Subcutaneous adipose tissue (tissue), 4 donors: ENCODE measurements around the gene SPATS2. TPM values are rescaled to one million over a fixed set of nuclear protein-coding genes. Genes with fewer than 3 reads are reported as not detected.

Source experiments
- total RNA-seq, 4 donors: library from RNA; depleted of rRNA; stranded (reverse); fragments of >200 nt; gene quantifications; one replicate each; pipeline ENCODE4 v1.1.0, GENCODE V29; 2016
- TF ChIP-seq, protein P1 (sequence below): fragments of 450-650 bp; IDR thresholded peaks from one replicate; pipeline ENCODE4 v1.5.1; 2016; ENCODE audit warnings: low read depth, mild to moderate bottlenecking, control low read depth, antibody characterized with exemption, moderate library complexity

The SPATS2 gene
- total RNA-seq, 4 donors from 2014 or later = 10.1 to 19.5 (median 12.3) TPM

DNA sequence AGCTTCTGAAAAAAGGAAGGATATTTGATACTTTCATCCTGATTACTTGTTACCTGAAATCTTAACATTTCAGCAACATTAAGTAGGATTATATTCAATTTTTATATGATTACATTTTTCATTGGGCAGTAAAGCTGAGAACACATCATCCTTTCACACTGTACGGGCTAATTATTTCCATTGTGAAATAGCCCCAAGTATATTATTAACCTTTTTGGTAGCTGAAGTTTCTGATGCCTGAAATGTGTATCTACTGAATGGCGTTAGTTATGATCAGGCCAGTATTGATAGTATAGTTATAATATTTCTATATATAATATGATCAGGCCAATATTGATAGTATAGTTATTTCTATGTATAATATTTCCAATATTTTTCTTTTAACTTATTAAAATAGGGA is 10.1 kb downstream of the SPATS2 start:
- TF ChIP-seq, protein P1, sequence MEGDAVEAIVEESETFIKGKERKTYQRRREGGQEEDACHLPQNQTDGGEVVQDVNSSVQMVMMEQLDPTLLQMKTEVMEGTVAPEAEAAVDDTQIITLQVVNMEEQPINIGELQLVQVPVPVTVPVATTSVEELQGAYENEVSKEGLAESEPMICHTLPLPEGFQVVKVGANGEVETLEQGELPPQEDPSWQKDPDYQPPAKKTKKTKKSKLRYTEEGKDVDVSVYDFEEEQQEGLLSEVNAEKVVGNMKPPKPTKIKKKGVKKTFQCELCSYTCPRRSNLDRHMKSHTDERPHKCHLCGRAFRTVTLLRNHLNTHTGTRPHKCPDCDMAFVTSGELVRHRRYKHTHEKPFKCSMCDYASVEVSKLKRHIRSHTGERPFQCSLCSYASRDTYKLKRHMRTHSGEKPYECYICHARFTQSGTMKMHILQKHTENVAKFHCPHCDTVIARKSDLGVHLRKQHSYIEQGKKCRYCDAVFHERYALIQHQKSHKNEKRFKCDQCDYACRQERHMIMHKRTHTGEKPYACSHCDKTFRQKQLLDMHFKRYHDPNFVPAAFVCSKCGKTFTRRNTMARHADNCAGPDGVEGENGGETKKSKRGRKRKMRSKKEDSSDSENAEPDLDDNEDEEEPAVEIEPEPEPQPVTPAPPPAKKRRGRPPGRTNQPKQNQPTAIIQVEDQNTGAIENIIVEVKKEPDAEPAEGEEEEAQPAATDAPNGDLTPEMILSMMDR = no peak

- TF ChIP-seq, protein P1 = no peak
Observed at GRCh38 chr12:49388682-49389386, 21.6 kb downstream of the SPATS2 start.

GRCh38 chr12:49389387-49389703 is 22.1 kb downstream of the SPATS2 start:
- TF ChIP-seq, protein P1 = no peak

DNA sequence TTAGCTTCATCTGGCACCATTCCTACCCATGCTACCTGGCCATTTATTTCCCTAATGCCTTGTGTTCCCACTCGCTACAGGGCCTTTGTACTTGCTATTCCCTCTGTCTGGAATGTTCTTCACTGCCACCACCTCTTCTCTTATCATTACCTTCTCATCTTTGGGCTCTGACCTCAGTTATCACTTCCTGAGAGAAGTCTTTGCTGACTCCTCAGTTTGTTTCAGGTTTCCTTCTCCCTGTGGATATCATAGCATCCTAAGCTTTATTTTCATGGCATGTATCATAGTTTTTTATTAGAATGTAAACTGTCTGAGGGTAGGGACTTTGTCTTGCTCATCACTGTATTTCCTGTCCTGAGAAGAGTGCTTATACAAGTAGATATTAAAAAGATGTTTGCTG is 29.7 kb downstream of the SPATS2 start:
- TF ChIP-seq, protein P1 = no peak

DNA sequence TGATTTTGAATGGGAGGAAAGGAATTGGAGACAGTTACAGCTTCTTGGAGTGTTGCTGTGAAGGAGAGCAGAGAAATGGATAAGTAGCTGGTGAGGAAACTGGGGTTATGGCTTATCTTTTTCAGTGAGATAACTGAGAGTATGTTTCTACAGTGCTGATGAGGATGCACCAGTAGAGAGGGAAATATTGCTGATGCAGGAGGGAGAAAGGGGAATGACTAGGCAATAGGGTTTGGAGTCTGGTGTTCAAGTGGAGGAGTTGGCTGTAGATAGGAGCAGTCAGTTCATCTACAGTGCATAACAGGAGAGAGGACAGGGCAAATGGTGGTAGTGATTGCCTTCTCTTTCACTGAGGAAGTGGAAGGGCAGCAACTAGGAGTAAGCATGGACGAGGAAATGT is 33.0 kb downstream of the SPATS2 start:
- TF ChIP-seq, protein P1 = no peak

DNA sequence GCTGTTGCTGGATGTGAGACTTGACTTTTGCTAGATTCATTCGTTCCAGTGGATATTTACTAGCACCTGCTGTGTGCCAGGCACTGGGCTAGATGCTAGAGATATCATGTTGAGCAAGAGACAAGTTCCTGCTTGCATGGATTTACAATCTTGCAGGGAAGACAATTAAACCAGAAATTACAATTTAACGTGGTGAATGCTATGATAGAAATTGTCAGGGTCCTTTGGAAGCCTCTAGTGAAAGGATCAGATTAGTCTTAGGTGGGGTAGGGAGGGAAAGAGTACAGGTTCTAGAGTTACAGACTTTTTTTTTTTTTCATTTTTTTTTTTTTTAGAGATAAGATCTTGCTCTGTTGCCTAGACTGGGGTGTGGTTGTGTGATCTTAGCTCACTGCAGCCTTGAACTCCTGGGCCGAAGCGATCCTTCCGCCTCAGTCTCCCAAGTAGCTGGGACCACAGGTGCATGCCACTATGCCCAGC is 36.7 kb downstream of the SPATS2 start:
- TF ChIP-seq, protein P1 = no peak

DNA sequence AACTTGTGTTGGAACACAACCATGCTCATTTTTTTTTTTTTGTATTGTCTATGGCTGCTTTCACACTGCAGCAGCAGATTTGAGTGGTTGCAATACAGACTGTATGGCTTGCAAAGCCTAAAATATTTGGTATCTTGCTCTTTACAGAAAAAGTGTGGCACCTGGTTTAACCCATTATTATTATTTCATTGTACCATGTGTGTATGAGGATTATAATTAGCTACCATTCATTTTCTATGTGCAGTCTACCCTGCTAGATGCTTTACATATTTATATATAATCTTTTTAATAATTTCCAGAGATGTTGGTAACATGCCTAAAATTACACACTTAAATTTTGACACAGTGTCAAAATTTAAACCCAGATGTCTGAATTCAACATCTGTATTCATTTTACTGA is 37.7 kb downstream of the SPATS2 start:
- TF ChIP-seq, protein P1 = no peak
